DMS114 treated with DMSO at 0.1 percent for 48 hours (cell line): ENCODE results near the gene UBC.

Experiments
- DNase-seq: peaks from one replicate; lab custom pipeline; 2025; ENCODE audit not compliant: unreplicated experiment; lab: John Stamatoyannopoulos, UW

Gene UBC

GRCh38 chr12:124914392-124915238 is at the start of gene UBC:
Gene UBC (minus strand): TSS chr12:124914650. CDS start chr12:124913771, 879 bp downstream.
- no peak for DNase-seq

DNA sequence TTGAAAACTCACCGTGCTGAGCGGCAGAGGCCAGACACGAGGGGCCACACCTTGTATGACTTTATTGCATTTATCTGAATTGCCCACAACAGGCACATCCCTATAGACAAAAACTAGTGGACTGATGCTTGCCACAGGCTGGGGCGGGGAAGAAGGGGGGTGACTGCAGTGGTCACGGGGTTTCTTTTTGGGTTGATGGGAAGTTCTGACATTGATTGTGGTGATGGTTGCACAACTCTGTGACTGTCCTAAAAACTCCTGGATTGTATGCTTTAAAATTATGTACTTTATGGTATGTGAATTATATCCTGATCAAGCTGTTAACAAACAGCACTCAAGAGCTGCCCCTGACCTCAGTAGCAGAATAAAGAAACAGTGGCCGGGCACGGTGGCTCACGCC is 48.8 kb upstream of the UBC start:
- no peak for DNase-seq

GRCh38 chr12:124961055-124961454 is 46.6 kb upstream of the UBC start:
- DNase-seq = no peak

- DNase-seq = no peak
These were observed 42.1 kb upstream of the UBC start for GRCh38 chr12:124956571-124956970.

DNA sequence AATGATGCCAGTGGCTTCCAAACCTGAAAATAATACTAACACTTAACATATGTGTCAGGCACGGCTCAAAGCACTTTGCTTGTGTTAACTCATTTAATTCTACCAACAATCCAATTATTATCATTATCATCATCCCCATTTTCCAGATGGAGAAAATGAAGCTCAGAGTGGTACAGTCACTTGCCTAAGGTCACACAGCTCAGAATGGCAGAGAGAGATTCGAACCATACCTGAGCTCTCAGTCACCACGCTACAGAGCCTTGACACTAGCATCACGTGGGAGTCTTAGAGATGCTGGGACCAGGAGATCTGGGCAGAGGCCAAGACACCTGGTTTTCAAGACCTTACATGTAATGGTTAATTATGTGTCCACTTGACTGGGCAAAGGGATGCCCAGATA is 40.3 kb upstream of the UBC start:
- no peak for DNase-seq

- no peak for DNase-seq
These were observed 39.4 kb upstream of the UBC start for GRCh38 chr12:124953689-124954405.

GRCh38 chr12:124952801-124953200 is 38.4 kb upstream of the UBC start:
- no peak for DNase-seq

DNA sequence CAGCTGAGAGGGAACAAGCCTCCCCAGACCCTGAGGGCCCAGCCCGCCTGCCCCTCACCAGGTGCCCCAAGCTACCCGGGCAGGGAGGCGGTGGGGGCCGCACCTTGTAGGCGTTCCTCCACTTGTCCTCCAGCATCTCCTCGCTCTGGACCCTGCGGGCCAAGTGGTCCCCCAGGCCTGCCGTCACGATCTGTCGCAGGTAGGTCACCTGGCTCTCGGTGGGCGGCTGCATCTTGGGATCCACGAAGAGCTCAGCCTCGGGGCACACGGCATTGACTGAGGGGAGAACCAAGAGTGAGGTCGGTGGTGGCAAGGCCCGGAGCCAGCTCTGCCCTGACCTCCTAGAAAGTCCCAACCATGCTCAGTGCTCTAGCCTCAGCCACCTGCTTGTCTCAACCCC is 37.8 kb upstream of the UBC start:
- no peak for DNase-seq

GRCh38 chr12:124949779-124950728 is 35.6 kb upstream of the UBC start:
- no peak for DNase-seq

DNA sequence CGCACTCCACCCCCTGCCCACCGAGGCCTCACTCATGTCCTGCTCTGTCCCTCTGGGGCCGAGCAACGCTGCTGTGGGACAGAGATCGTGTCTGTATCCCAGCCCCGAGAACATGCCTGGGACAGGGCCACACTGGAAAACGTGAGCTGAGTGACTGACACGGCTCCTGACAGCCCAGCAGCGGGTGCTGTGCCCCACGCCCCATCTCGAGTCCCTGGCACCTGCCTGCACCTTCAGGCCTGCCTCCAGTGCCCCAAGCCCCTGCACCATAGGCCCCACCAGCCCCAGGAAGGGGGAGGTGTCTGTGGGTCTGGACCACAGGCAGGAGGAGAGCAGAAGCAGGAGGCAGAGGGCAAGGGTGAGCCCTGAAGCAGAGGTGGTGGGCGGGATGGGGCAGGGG is 34.6 kb upstream of the UBC start:
- DNase-seq = no peak

GRCh38 chr12:124947561-124948398 is 33.3 kb upstream of the UBC start:
- DNase-seq = no peak

GRCh38 chr12:124947013-124947412 is 32.6 kb upstream of the UBC start:
- no peak for DNase-seq

DNA sequence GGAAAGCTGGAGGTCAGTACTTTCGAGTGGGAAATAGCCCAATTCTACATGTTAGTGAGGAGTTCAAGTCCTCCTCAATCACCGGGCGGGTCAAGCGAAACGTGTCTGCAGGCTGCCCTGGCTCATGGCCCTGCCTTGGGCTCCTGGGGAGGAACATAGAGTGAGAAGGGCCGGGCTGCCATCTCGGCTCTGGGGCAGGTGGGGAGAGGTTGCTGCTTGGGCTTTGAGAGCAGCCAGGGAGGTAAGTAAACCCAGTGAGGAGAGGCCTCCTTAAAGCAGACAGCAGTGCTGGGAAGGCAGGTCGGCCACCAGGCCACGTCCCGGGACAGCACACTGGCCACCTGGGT is 32.0 kb upstream of the UBC start:
- DNase-seq = no peak

- DNase-seq = no peak
These were observed 26.7 kb upstream of the UBC start for GRCh38 chr12:124941170-124941527.

DNA sequence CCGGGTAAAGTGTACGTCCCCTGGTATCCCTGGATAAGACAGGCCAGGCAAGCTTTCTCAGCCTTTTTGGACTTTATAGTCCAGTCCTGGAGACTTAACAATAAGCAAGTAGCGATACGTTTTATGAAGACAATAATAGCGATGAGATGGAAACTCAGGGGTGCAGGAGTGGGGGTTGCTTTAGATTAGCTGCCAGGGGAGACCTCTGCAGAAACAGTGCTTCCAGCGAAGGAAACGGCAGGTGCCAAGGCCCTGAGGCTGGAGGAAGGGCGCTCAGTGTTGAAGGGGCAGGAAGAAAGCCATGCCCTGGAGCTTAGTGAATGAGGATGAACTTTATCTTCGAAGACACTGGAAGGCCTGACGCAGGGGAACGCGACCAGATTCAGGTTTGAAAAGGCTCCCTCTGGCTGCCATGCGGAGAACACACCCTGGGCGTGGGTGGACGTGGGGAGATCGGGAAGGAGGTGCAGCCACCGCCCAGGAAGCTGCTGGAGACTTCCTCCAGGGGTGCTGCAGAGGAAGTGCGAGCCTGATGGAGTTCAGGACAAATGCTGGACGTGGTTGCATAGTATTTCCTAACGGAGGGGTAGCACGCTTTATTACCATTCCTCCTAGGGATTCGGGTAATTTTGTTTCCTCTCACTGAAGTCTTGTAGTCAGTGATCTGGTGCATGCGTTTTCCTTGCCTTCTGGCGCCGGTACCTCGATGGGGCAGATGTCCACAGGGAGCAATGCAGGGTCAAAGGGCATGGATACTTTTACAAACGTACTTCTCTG is 26.1 kb upstream of the UBC start:
- no peak for DNase-seq

- no peak for DNase-seq
These were observed 25.6 kb upstream of the UBC start for GRCh38 chr12:124940143-124940392.

GRCh38 chr12:124939421-124940142 is 25.1 kb upstream of the UBC start:
- no peak for DNase-seq

DNA sequence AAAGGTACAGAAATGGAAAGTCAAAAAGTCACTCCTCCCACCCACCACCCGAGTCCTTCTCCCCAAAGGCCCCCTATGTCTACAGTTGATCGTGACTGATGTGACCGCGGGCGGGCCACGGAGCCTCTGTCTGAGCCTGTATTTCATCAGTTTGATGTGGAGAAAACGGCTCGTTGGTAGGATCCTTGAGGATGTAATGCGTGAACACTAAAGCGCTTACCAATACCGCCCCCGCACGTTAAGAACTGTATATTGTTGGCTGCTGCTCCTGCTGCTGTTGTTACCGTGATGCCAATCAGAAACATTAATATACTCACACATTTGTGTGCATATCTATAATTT is 24.6 kb upstream of the UBC start:
- no peak for DNase-seq

DNA sequence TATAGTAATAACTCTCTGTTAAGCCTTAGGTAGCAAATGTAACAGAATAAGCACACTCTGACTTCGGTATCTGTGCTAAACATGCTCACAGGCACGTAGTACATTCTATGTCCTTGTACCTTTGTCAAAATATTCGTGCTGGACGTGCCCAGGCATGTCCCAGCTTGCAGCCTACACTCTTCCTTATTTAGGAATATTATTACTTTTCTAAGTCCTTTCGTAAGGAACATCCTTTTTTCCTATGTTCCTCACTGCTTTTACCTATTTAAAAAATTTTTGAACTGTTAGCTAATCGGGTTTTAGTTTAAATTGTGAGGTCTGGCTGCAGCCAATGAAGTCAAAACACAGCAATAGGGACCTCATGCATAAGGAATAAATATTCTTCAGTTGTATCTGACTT is 24.1 kb upstream of the UBC start:
- DNase-seq = no peak

DNA sequence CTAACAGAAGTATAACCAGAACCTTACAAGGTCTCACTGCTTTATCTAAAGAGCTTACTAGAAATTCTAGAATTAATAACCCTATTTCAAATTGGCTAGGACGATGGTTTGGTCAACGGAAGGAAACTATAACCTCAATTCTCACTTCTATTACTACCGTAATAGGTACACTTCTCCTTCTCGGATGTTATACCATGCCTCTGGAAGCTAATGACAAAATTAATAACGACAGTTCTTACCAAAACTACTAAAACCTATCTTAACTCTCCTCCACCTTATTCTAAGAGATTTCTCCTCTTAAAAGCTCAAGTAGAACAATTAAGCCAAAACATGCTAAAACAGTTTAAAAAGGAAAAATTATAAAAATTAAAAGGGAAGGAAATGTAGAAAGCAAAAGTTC is 23.7 kb upstream of the UBC start:
- DNase-seq = no peak
